Measurements from ENCODE around the gene DIPK1B. TPM values are rescaled to one million over a fixed set of nuclear protein-coding genes. Genes with fewer than 3 reads are reported as not detected.
"Not testable (repeated sequence)": the region's sequence is repeated elsewhere in the genome, so short reads cannot be mapped to it uniquely, and the experiment has no call there.

DIPK1B gene
- total RNA-seq, 6 donors from 2014 or later: 9.7 to 24.1 (median 17.0) TPM

- 74 to 85% methylated on average over 12 of the region's 12 CpGs for WGBS, 2 donors
- ATAC-seq (ENCODE audit: low FRiP score in 2 of 2) (no peak), DNase-seq (no peak)
- Histone ChIP-seq H3K36me3 (no peaks in the 10 kb centered on the region), H3K4me3 (no peak overlapping the region), H3K27ac (no peak overlapping the region), H3K9me3 (no peaks in the 10 kb centered on the region), H3K27me3 (no peaks in the 10 kb centered on the region), H3K4me1 (peaks cover 9 to 21% (median 16%) of the 10 kb centered on the region in 4 donors)
- TF ChIP-seq CTCF (IDR thresholded peaks at IDR 0.05) (no peak), EP300 (IDR thresholded peaks at IDR 0.05) (no peak), POLR2AphosphoS5 (IDR thresholded peaks at IDR 0.05) (no peak), POLR2A (IDR thresholded peaks at IDR 0.05) (no peak)
These were observed 9.0 kb upstream of the DIPK1B start for GRCh38 chr9:136703276-136703860.

- peaks cover 9 to 19% (median 13%) of the 10 kb centered on the region in 4 donors for H3K4me1 ChIP-seq
- not testable (repeated sequence) for H3K27me3 ChIP-seq; H3K36me3 ChIP-seq; ATAC-seq (ENCODE audit: low FRiP score in 2 of 2); H3K9me3 ChIP-seq; H3K4me3 ChIP-seq; H3K27ac ChIP-seq; DNase-seq
- 88 to 92% methylated on average over 8 of the region's 8 CpGs for WGBS, 2 donors
These were observed 7.6 kb upstream of the DIPK1B start for GRCh38 chr9:136704741-136705140.

- Histone ChIP-seq H3K27me3 (no peaks in the 10 kb centered on the region), H3K36me3 (no peaks in the 10 kb centered on the region), H3K4me1 (peaks cover 7 to 12% (median 11%) of the 10 kb centered on the region in 4 donors), H3K9me3 (no peaks in the 10 kb centered on the region), H3K27ac (no peak overlapping the region), H3K4me3 (no peak overlapping the region)
- TF ChIP-seq POLR2A (IDR thresholded peaks at IDR 0.05) (no peak), CTCF (IDR thresholded peaks at IDR 0.05) (no peak), EP300 (IDR thresholded peaks at IDR 0.05) (no peak), POLR2AphosphoS5 (IDR thresholded peaks at IDR 0.05) (no peak)
- ATAC-seq (ENCODE audit: low FRiP score in 2 of 2) (no peak), DNase-seq (no peak)
- WGBS, 2 donors: 46 to 50% methylated on average over 7 of the region's 7 CpGs
These were observed 6.8 kb upstream of the DIPK1B start for GRCh38 chr9:136705564-136705963.

DNA sequence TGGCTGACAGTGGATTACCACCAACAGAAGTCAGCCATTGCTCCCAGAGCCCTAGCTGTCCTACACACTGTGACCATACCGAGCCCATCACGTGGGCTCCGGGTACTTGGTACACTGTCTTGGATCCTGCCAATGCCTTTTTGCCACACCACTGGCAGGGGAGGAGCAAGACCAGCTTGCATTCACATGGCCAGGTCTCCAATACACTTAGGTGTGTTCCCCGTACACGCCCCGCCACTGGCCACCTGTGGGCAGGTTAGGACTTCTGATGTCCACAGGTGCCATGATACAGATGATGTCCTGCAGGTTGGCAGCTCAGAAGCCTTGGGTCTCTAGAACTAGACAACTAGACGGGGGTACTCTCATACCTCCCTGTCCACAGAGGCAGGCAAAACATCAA is 5.4 kb upstream of the DIPK1B start:
- H3K4me1 ChIP-seq: peaks cover 6 to 7% (median 6%) of the 10 kb centered on the region in 4 donors
- 97 to 99% methylated on average over 4 to 7 of the region's 7 CpGs for WGBS, 2 donors
- TF ChIP-seq EP300 (IDR thresholded peaks at IDR 0.05): no peak
- TF ChIP-seq POLR2A (IDR thresholded peaks at IDR 0.05): no peak
- no peaks in the 10 kb centered on the region for H3K9me3 ChIP-seq
- no peak overlapping the region for H3K27ac ChIP-seq
- H3K36me3 ChIP-seq: no peaks in the 10 kb centered on the region
- H3K27me3 ChIP-seq: peaks cover 0 to 5% (median 0%) of the 10 kb centered on the region in 4 donors
- no peak for ATAC-seq (ENCODE audit: low FRiP score in 2 of 2)
- no peak overlapping the region for H3K4me3 ChIP-seq
- DNase-seq: no peak

GRCh38 chr9:136707849-136708517 is 4.4 kb upstream of the DIPK1B start:
- Histone ChIP-seq H3K4me3 (no peak overlapping the region), H3K27ac (no peak overlapping the region), H3K4me1 (peaks cover 12 to 15% (median 13%) of the 10 kb centered on the region in 4 donors), H3K36me3 (no peaks in the 10 kb centered on the region), H3K9me3 (no peaks in the 10 kb centered on the region), H3K27me3 (peaks cover 0 to 10% (median 2%) of the 10 kb centered on the region in 4 donors)
- TF ChIP-seq POLR2AphosphoS5 (IDR thresholded peaks at IDR 0.05): no peak
- TF ChIP-seq CTCF (IDR thresholded peaks at IDR 0.05): no peak
- no peak for TF ChIP-seq POLR2A (IDR thresholded peaks at IDR 0.05)
- no peak for TF ChIP-seq EP300 (IDR thresholded peaks at IDR 0.05)
- DNase-seq (no peak), ATAC-seq (ENCODE audit: low FRiP score in 2 of 2) (no peak)
- WGBS, 2 donors: 83 to 85% methylated on average over 12 to 22 of the region's 22 CpGs
